ENCODE data around the gene KCNH1. TPM values are rescaled to one million over a fixed set of nuclear protein-coding genes. Genes with fewer than 3 reads are reported as not detected.

The KCNH1 gene
- total RNA-seq, 1 donor = 41.3 TPM

GRCh38 chr1:211148366-211148765 is 14.4 kb upstream of the KCNH1 start:
- Histone ChIP-seq H3K79me2 (ENCODE audit: insufficient read depth, low read length) (no peaks in the 10 kb centered on the region), H3K4me3 (ENCODE audit: insufficient read depth, low read length) (no peak overlapping the region), H4K20me1 (ENCODE audit: insufficient read depth, low read length) (no peaks in the 10 kb centered on the region), H3K36me3 (ENCODE audit: insufficient read depth, low read length) (no peaks in the 10 kb centered on the region), H3K4me2 (ENCODE audit: insufficient read depth, low read length) (no peak overlapping the region), H3K9me3 (ENCODE audit: low read depth, low read length) (no peaks in the 10 kb centered on the region), H3K4me1 (ENCODE audit: insufficient read depth, low read length) (no peaks in the 10 kb centered on the region), H3K27me3 (ENCODE audit: insufficient read depth, low read length) (no peaks in the 10 kb centered on the region), H3K27ac (ENCODE audit: low read depth, low read length) (no peak overlapping the region), H2AFZ (ENCODE audit: low read length) (no peak overlapping the region)
- TF ChIP-seq CTCF (IDR thresholded peaks at IDR 0.05; ENCODE audit: extremely low read depth, low read depth, low read length) = no peak
- no peak for DNase-seq (ENCODE audit: insufficient read length, low spot score, missing footprints)

GRCh38 chr1:211145944-211146343 is 12.0 kb upstream of the KCNH1 start:
- no peaks in the 10 kb centered on the region for H3K79me2 ChIP-seq (ENCODE audit: insufficient read depth, low read length)
- H2AFZ ChIP-seq (ENCODE audit: low read length) = no peak overlapping the region
- TF ChIP-seq CTCF (IDR thresholded peaks at IDR 0.05; ENCODE audit: extremely low read depth, low read depth, low read length) = no peak
- DNase-seq (ENCODE audit: insufficient read length, low spot score, missing footprints) = no peak
- H3K4me1 ChIP-seq (ENCODE audit: insufficient read depth, low read length) = no peaks in the 10 kb centered on the region
- H3K27ac ChIP-seq (ENCODE audit: low read depth, low read length) = no peak overlapping the region
- H3K4me3 ChIP-seq (ENCODE audit: insufficient read depth, low read length) = no peak overlapping the region
- H3K9me3 ChIP-seq (ENCODE audit: low read depth, low read length) = no peaks in the 10 kb centered on the region
- no peak overlapping the region for H3K4me2 ChIP-seq (ENCODE audit: insufficient read depth, low read length)
- H3K36me3 ChIP-seq (ENCODE audit: insufficient read depth, low read length) = no peaks in the 10 kb centered on the region
- peaks cover 3% of the 10 kb centered on the region for H3K27me3 ChIP-seq (ENCODE audit: insufficient read depth, low read length)
- H4K20me1 ChIP-seq (ENCODE audit: insufficient read depth, low read length) = no peaks in the 10 kb centered on the region

- no peaks in the 10 kb centered on the region for H3K9me3 ChIP-seq (ENCODE audit: low read depth, low read length)
- H2AFZ ChIP-seq (ENCODE audit: low read length) = no peak overlapping the region
- peaks cover 24% of the 10 kb centered on the region for H3K27me3 ChIP-seq (ENCODE audit: insufficient read depth, low read length)
- peak; percentile 83 for TF ChIP-seq CTCF (IDR thresholded peaks at IDR 0.05; ENCODE audit: extremely low read depth, low read depth, low read length)
- no peaks in the 10 kb centered on the region for H3K36me3 ChIP-seq (ENCODE audit: insufficient read depth, low read length)
- H4K20me1 ChIP-seq (ENCODE audit: insufficient read depth, low read length) = no peaks in the 10 kb centered on the region
- no peak overlapping the region for H3K4me2 ChIP-seq (ENCODE audit: insufficient read depth, low read length)
- H3K27ac ChIP-seq (ENCODE audit: low read depth, low read length) = no peak overlapping the region
- DNase-seq (ENCODE audit: insufficient read length, low spot score, missing footprints) = no peak
- H3K4me1 ChIP-seq (ENCODE audit: insufficient read depth, low read length) = peaks cover 5% of the 10 kb centered on the region
- H3K4me3 ChIP-seq (ENCODE audit: insufficient read depth, low read length) = no peak overlapping the region
- H3K79me2 ChIP-seq (ENCODE audit: insufficient read depth, low read length) = peaks cover 2% of the 10 kb centered on the region
These were observed 1.5 kb upstream of the KCNH1 start for GRCh38 chr1:211135342-211135950.

- Histone ChIP-seq H3K36me3 (ENCODE audit: insufficient read depth, low read length) (no peaks in the 10 kb centered on the region), H3K4me1 (ENCODE audit: insufficient read depth, low read length) (peaks cover 5% of the 10 kb centered on the region), H3K27me3 (ENCODE audit: insufficient read depth, low read length) (peaks cover 21% of the 10 kb centered on the region), H2AFZ (ENCODE audit: low read length) (peak overlapping the region; percentile 80), H4K20me1 (ENCODE audit: insufficient read depth, low read length) (no peaks in the 10 kb centered on the region), H3K79me2 (ENCODE audit: insufficient read depth, low read length) (peaks cover 2% of the 10 kb centered on the region), H3K4me2 (ENCODE audit: insufficient read depth, low read length) (peak overlapping the region; percentile 89), H3K27ac (ENCODE audit: low read depth, low read length) (peak overlapping the region; percentile 36), H3K9me3 (ENCODE audit: low read depth, low read length) (no peaks in the 10 kb centered on the region), H3K4me3 (ENCODE audit: insufficient read depth, low read length) (peak overlapping the region; percentile 78)
- peak; percentile 85 for DNase-seq (ENCODE audit: insufficient read length, low spot score, missing footprints)
- TF ChIP-seq CTCF (IDR thresholded peaks at IDR 0.05; ENCODE audit: extremely low read depth, low read depth, low read length) = no peak
These were observed 534 bp downstream of the KCNH1 start for GRCh38 chr1:211133393-211133835.
